Islet of Langerhans (tissue), 1 donor: ENCODE data around the gene LSAMP.

Experiments used
- FAIRE-seq: peaks from one replicate; lab custom pipeline; 2011; peaks lifted over from hg19 to GRCh38; lab: Jason Lieb, UNC

The LSAMP gene

GRCh38 chr3:116429479-116430269 is 15.6 kb downstream of the LSAMP start:
- no peak for FAIRE-seq

- no peak for FAIRE-seq
These were observed 19.3 kb downstream of the LSAMP start for GRCh38 chr3:116426036-116426435.

- no peak for FAIRE-seq
These were observed 20.2 kb downstream of the LSAMP start for GRCh38 chr3:116425126-116425525.

- FAIRE-seq, result no peak
These were observed 21.3 kb downstream of the LSAMP start for GRCh38 chr3:116423945-116424344.

- no peak for FAIRE-seq
These were observed 21.9 kb downstream of the LSAMP start for GRCh38 chr3:116423374-116423773.

GRCh38 chr3:116417151-116417550 is 28.1 kb downstream of the LSAMP start:
- FAIRE-seq, result no peak

GRCh38 chr3:116413319-116413718 is 32.0 kb downstream of the LSAMP start:
- no peak for FAIRE-seq

GRCh38 chr3:116408473-116408872 is 36.8 kb downstream of the LSAMP start:
- peak; percentile 68 for FAIRE-seq

- no peak for FAIRE-seq
These were observed 40.1 kb downstream of the LSAMP start for GRCh38 chr3:116405231-116405630.

- FAIRE-seq, result no peak
These were observed 45.5 kb downstream of the LSAMP start for GRCh38 chr3:116399701-116400226.

GRCh38 chr3:116394365-116394764 is 50.9 kb downstream of the LSAMP start:
- FAIRE-seq, result no peak

- no peak for FAIRE-seq
These were observed 52.1 kb downstream of the LSAMP start for GRCh38 chr3:116393199-116393598.

GRCh38 chr3:116392291-116392690 is 53.0 kb downstream of the LSAMP start:
- no peak for FAIRE-seq

- no peak for FAIRE-seq
These were observed 53.7 kb downstream of the LSAMP start for GRCh38 chr3:116391296-116392201.

GRCh38 chr3:116390318-116390717 is 55.0 kb downstream of the LSAMP start:
- no peak for FAIRE-seq

- peak; percentile 85 for FAIRE-seq
These were observed 56.4 kb downstream of the LSAMP start for GRCh38 chr3:116388867-116389385.

- FAIRE-seq, result no peak
These were observed 59.1 kb downstream of the LSAMP start for GRCh38 chr3:116386168-116386567.

GRCh38 chr3:116384717-116385116 is 60.6 kb downstream of the LSAMP start:
- FAIRE-seq, result no peak

GRCh38 chr3:116378077-116378476 is 67.2 kb downstream of the LSAMP start:
- FAIRE-seq, result no peak

GRCh38 chr3:116374901-116375300 is 70.4 kb downstream of the LSAMP start:
- no peak for FAIRE-seq

- peak; percentile 89 for FAIRE-seq
These were observed 77.4 kb downstream of the LSAMP start for GRCh38 chr3:116367761-116368395.

GRCh38 chr3:116356056-116356455 is 89.2 kb downstream of the LSAMP start:
- no peak for FAIRE-seq
